Breast epithelium (tissue), 3 donors: Measurements from ENCODE around the gene ZNRF2.

Experiments used
- POLR2A ChIP-seq: fragments of 450-650 bp; IDR thresholded peaks from one replicate; pipeline ENCODE4 v1.6.1; 2016; ENCODE audit warnings: antibody characterized with exemption, mild to moderate bottlenecking, moderate library complexity
- POLR2AphosphoS5 ChIP-seq, 3 donors: sonication (generic); formaldehyde crosslinking; IDR thresholded peaks; one replicate each; pipeline ENCODE4 v1.6.1; 2017; ENCODE audit warnings: antibody characterized with exemption in 3 of 3
- TF ChIP-seq, protein P1 (sequence below), 3 donors: fragments of 450-650 bp; IDR thresholded peaks; one replicate each; pipeline ENCODE4 v1.5.1; 2016 to 2017; ENCODE audit warnings: antibody characterized with exemption in 3 of 3, mild to moderate bottlenecking in 3 of 3, moderate library complexity in 3 of 3

DNA sequence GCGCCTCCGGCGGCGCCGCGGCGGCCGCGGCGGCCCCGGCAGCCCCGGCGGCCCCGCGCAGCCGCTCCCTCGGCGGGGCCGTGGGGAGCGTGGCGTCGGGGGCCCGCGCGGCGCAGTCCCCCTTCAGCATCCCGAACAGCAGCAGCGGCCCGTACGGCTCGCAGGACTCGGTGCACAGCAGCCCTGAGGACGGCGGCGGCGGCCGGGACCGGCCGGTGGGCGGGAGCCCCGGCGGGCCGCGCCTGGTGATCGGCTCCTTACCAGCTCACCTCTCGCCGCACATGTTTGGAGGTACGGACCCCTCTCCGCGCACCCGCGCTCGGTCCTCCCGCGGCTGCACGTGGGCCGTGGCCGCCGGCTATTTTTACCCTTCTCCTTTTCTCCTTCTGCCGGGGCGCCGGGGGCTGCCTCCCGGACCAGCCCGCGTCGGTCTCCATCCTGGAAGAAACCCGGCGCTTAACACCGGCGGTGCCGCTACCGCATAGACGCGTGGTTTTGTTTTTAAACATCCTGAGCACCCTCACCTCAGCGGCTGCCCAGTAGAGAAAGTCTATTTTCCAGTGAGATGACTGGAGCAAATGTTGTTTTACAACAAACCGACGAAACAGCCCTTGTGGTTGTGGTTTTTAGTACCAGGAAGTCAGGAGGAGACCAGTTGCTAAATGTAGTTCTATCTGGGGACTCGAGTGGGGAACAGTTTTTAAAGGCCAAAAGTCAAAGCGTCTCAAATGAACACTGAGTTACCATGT, 1.3 kb downstream of the ZNRF2 start:
- TF ChIP-seq, protein P1, sequence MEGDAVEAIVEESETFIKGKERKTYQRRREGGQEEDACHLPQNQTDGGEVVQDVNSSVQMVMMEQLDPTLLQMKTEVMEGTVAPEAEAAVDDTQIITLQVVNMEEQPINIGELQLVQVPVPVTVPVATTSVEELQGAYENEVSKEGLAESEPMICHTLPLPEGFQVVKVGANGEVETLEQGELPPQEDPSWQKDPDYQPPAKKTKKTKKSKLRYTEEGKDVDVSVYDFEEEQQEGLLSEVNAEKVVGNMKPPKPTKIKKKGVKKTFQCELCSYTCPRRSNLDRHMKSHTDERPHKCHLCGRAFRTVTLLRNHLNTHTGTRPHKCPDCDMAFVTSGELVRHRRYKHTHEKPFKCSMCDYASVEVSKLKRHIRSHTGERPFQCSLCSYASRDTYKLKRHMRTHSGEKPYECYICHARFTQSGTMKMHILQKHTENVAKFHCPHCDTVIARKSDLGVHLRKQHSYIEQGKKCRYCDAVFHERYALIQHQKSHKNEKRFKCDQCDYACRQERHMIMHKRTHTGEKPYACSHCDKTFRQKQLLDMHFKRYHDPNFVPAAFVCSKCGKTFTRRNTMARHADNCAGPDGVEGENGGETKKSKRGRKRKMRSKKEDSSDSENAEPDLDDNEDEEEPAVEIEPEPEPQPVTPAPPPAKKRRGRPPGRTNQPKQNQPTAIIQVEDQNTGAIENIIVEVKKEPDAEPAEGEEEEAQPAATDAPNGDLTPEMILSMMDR (IDR thresholded peaks at IDR 0.05), result no peak
- TF ChIP-seq POLR2A, result no peak
- TF ChIP-seq POLR2AphosphoS5 (IDR thresholded peaks at IDR 0.05), result peak in 1 of 3 donors; percentile 35
